HG03342 (cell line): ENCODE data around the gene FSTL3.

Experiments used
- ATAC-seq: cut with Tn5 transposase; IDR thresholded peaks from one replicate; pipeline ENCODE4 v1.9.1; 2021; ENCODE audit warnings: mild to moderate bottlenecking, moderate library complexity; ENCODE audit not compliant: unreplicated experiment

Gene FSTL3

GRCh38 chr19:644789-645188, 31.4 kb upstream of the FSTL3 start:
- no peak for ATAC-seq

- no peak for ATAC-seq
Measured at GRCh38 chr19:645912-646778, 30.0 kb upstream of the FSTL3 start.

- ATAC-seq: no peak
Measured at GRCh38 chr19:646779-647565, 29.2 kb upstream of the FSTL3 start.

GRCh38 chr19:647566-648284, 28.5 kb upstream of the FSTL3 start:
- ATAC-seq: no peak

GRCh38 chr19:648305-648704, 27.9 kb upstream of the FSTL3 start:
- no peak for ATAC-seq

GRCh38 chr19:648904-649801, 27.0 kb upstream of the FSTL3 start:
- no peak for ATAC-seq

GRCh38 chr19:650121-650520, 26.1 kb upstream of the FSTL3 start:
- no peak for ATAC-seq

- ATAC-seq: no peak
Measured at GRCh38 chr19:651114-651818, 24.9 kb upstream of the FSTL3 start.

- no peak for ATAC-seq
Measured at GRCh38 chr19:651991-652390, 24.2 kb upstream of the FSTL3 start.

GRCh38 chr19:652467-653389, 23.5 kb upstream of the FSTL3 start:
- no peak for ATAC-seq

GRCh38 chr19:653425-653824, 22.8 kb upstream of the FSTL3 start:
- ATAC-seq: no peak

- ATAC-seq: no peak
Measured at GRCh38 chr19:655691-656090, 20.5 kb upstream of the FSTL3 start.

GRCh38 chr19:656751-657559, 19.2 kb upstream of the FSTL3 start:
- ATAC-seq: no peak

- no peak for ATAC-seq
Measured at GRCh38 chr19:657611-658010, 18.6 kb upstream of the FSTL3 start.

- ATAC-seq: no peak
Measured at GRCh38 chr19:658059-658839, 17.9 kb upstream of the FSTL3 start.

GRCh38 chr19:658916-659839, 17.0 kb upstream of the FSTL3 start:
- ATAC-seq: no peak
